ENCODE measurements around the gene ZNF169.
"Not testable (repeated sequence)": the region's sequence is repeated elsewhere in the genome, so short reads cannot be mapped to it uniquely, and the experiment has no call there.

DNA sequence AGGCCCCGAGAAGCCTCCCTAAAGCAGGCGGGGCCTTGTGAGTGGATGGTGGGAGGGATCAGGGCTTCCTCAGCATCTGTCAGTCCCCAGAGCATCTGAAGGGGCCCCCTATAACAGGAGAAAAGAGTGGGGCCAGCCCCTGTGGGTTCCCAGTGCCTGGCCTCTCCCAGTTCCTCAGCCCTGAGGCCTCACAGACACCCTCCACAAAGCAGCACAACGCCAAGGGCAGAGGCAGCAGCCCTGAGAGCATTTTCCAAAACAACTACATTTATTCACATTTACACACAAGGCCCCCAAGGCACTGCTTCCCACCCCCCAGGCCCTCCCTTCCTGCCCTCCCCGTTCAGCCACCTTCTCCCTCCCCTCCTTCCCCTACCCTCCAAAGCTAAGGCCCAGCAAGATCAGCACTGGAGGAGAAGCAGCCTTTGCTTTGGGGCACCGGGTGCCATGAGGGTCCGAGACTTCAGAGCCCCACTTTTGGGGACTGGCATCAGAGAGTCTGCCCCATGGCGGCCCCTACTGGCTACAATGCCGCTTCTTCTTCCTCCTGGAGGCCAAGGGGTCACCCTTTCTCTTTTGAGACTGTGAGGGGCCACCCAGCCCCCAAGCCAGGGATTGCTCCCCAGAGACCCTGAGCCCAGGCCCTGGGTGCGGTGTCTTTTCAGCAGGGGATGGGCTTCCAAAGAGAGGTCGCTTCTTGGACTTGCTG is 59.0 kb downstream of the ZNF169 start:
- TF ChIP-seq POLR2A (IDR thresholded peaks at IDR 0.05): not testable (repeated sequence)
- TF ChIP-seq, protein P1, sequence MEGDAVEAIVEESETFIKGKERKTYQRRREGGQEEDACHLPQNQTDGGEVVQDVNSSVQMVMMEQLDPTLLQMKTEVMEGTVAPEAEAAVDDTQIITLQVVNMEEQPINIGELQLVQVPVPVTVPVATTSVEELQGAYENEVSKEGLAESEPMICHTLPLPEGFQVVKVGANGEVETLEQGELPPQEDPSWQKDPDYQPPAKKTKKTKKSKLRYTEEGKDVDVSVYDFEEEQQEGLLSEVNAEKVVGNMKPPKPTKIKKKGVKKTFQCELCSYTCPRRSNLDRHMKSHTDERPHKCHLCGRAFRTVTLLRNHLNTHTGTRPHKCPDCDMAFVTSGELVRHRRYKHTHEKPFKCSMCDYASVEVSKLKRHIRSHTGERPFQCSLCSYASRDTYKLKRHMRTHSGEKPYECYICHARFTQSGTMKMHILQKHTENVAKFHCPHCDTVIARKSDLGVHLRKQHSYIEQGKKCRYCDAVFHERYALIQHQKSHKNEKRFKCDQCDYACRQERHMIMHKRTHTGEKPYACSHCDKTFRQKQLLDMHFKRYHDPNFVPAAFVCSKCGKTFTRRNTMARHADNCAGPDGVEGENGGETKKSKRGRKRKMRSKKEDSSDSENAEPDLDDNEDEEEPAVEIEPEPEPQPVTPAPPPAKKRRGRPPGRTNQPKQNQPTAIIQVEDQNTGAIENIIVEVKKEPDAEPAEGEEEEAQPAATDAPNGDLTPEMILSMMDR (IDR thresholded peaks at IDR 0.05): not testable (repeated sequence)
